Cardiac ventricle fibroblast (primary cell): ENCODE data around the gene GPR15LG. TPM values are rescaled to one million over a fixed set of nuclear protein-coding genes. Genes with fewer than 3 reads are reported as not detected.

Experiments
- total RNA-seq: library from RNA; depleted of rRNA; stranded (reverse); fragments of >200 nt; gene quantifications from 2 replicates; pipeline ENCODE4 v1.2.3, GENCODE V29; 2015

GPR15LG gene
- total RNA-seq: not detected in 2 replicates

GRCh38 chr10:84173501-84173929, at the start of gene GPR15LG:
TSS of gene GPR15LG (plus strand) at chr10:84173801. CDS start at chr10:84173852, 51 bp downstream.

DNA sequence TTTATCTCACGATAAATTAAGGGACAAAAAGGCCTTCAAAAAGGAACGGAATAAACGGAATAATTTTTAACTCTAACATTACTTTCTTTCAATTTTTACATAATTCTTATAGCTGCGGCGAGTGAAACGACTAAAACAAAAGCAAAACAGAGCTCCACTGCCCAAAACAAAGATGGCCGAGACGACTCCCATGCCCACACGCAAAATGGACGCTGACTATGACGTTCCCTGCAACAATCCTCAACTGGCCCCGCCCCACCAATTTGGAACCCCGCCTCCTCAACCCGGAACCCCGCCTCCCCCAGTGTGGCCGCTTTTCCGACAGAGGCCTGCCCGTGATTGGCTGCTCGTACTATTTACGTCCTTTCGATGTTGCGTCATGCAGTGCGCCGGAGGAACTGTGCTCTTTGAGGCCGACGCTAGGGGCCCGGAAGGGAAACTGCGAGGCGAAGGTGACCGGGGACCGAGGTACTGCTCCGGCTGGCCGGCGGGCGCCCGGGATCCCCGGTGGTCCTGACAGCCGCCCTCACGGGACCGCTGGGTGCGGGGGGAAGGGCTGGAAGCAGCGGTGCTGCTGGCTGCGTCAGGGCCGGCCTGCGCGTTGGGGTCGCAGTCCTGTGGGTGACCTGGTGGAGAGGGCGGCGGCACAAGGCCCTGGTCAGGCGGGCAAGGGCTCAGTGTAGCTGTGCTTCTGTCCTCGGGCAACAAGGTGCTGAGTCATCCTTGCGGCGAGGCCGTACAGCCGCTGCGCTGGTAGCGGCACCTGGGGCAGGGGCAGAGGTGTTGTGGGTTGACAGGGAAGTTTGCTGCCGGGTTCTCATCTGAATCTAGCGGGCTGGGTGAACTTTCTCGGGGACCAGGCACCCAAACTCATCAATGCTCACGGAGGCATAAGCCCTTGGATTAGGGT, 34.2 kb upstream of the GPR15LG start, which contains the start of gene GHITM:
Gene GHITM, plus strand, starts transcription at position 384 of the 910 bp plus-strand sequence. CDS start 1,992 bp downstream, outside the sequence.

GRCh38 chr10:84194424-84195043, 20.9 kb downstream of the GPR15LG start, which contains the start of gene CDHR1:
TSS of gene CDHR1 (plus strand) at chr10:84194537. CDS start at chr10:84194761, 224 bp downstream.

DNA sequence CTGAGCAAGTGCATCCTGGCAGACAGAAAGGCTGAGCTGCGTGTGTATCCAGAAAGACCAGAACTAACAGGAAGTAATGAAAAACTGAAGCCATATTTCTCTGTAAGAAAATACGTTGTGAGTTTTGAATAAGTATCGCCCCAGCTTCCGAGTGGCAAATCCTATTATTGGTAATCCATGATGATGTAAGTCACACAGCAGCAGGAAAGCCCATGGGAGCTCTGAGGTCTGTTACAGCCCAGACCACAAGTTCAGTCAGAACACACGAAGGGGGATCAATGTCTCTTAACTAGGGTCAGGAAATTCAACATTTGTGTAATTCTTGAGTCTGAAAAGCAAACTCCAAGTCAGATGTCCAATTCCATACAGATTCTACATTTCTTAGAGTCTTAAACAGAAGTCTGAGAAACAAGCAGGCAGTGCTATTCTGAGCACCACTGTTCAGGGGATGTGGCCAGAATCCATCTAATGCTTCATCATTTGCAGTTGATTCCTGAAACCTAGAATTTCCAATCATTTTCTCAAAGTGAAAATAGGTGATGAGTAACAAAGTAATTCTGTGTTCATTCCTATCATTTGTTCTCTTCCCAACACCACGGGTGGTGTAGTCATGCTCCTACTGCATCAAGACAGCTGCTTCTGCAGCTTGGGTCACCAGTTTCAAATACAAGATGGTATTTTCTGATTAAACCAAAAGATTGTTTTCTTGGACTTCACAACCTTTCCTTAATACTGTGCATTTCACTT, 52.0 kb downstream of the GPR15LG start, which contains the start of gene LRIT2:
Gene LRIT2, minus strand, starts transcription at position 118 of the 747 bp plus-strand sequence. Its CDS starts 24 bp downstream, at position 94.

Other genes with a start within 250 kb of the GPR15LG start
- gene GHITM, start 34.3 kb upstream of the GPR15LG start, total RNA-seq: 110 and 119 TPM in 2 replicates
- 0.06 TPM in 1 of 2 replicates, not detected in the other for gene CDHR1, start 20.7 kb downstream of the GPR15LG start, total RNA-seq
- gene LRIT2, start 51.7 kb downstream of the GPR15LG start, total RNA-seq: not detected in 2 replicates
- gene LRIT1, start 67.7 kb downstream of the GPR15LG start, total RNA-seq: not detected in 2 replicates
- gene RGR, start 71.3 kb downstream of the GPR15LG start, total RNA-seq: not detected in 2 replicates
- 17.2 and 17.8 TPM in 2 replicates for gene CCSER2, start 154.8 kb downstream of the GPR15LG start, total RNA-seq